Skin epidermis (tissue), 12 donors: Measurements from ENCODE around the gene POLR2J2.
A peak's percentile ranks its signal among the peaks of the same experiment; 100 is the strongest.
"Not testable (repeated sequence)": the region's sequence is repeated elsewhere in the genome, so short reads cannot be mapped to it uniquely, and the experiment has no call there.

Experiments
- H3K27ac ChIP-seq, 21 experiments: fragments of 200-600 bp; sonication (generic) in 11 of 21; one replicate each; pipeline ENCODE4 v1.5.0; 2020; ENCODE audit warnings: mild to moderate bottlenecking in 3 of 21, inconsistent platforms in 2 of 21, moderate library complexity in 2 of 21
- H3K4me3 ChIP-seq, 7 experiments: fragments of 200-600 bp; sonication (generic) in 2 of 7; one replicate each; pipeline ENCODE4 v1.5.0; 2020; ENCODE audit warnings: inconsistent platforms in 2 of 7, mild to moderate bottlenecking in 2 of 7, moderate library complexity in 1 of 7

Gene POLR2J2

GRCh38 chr7:102675545-102675944 is 4.1 kb upstream of the POLR2J2 start:
- not testable (repeated sequence) for H3K27ac ChIP-seq, H3K4me3 ChIP-seq

GRCh38 chr7:102673447-102674067 is 2.1 kb upstream of the POLR2J2 start:
- not testable (repeated sequence) for H3K27ac ChIP-seq

GRCh38 chr7:102671956-102672307 is 469 bp upstream of the POLR2J2 start:
- H3K27ac ChIP-seq, H3K4me3 ChIP-seq: not testable (repeated sequence)

More at GRCh38 chr7:102673447-102674067, 2.1 kb upstream of the POLR2J2 start:
- not testable (repeated sequence) for H3K4me3 ChIP-seq

- H3K27ac ChIP-seq, H3K4me3 ChIP-seq: not testable (repeated sequence)
Measured at GRCh38 chr7:102667523-102667922, 3.9 kb downstream of the POLR2J2 start.

- H3K27ac ChIP-seq, H3K4me3 ChIP-seq: not testable (repeated sequence)
Measured at GRCh38 chr7:102666850-102667249, 4.6 kb downstream of the POLR2J2 start.

GRCh38 chr7:102664765-102665164 is 6.7 kb downstream of the POLR2J2 start:
- H3K27ac ChIP-seq, H3K4me3 ChIP-seq: not testable (repeated sequence)

GRCh38 chr7:102649924-102650323 is 21.5 kb downstream of the POLR2J2 start, which contains the start of gene SPDYE2B:
Gene SPDYE2B (plus strand): TSS chr7:102650319. CDS start chr7:102652349, 2,030 bp downstream.
- H3K4me3 ChIP-seq, H3K27ac ChIP-seq: not testable (repeated sequence)

GRCh38 chr7:102647813-102648212 is 23.6 kb downstream of the POLR2J2 start:
- H3K4me3 ChIP-seq, H3K27ac ChIP-seq: not testable (repeated sequence)

- not testable (repeated sequence) for H3K4me3 ChIP-seq, H3K27ac ChIP-seq
Measured at GRCh38 chr7:102643404-102643803, 28.1 kb downstream of the POLR2J2 start.

GRCh38 chr7:102642691-102643090 is 28.8 kb downstream of the POLR2J2 start, which contains the start of gene UPK3BL1:
Gene UPK3BL1 (minus strand): TSS chr7:102642791. CDS start chr7:102642741, 50 bp downstream.
- H3K4me3 ChIP-seq, H3K27ac ChIP-seq: not testable (repeated sequence)

- H3K4me3 ChIP-seq, H3K27ac ChIP-seq: not testable (repeated sequence)
Measured at GRCh38 chr7:102638848-102639247, 32.6 kb downstream of the POLR2J2 start.

- H3K27ac ChIP-seq, H3K4me3 ChIP-seq: not testable (repeated sequence)
Measured at GRCh38 chr7:102636956-102637355, 34.5 kb downstream of the POLR2J2 start.

GRCh38 chr7:102635354-102635753 is 36.1 kb downstream of the POLR2J2 start:
- not testable (repeated sequence) for H3K27ac ChIP-seq, H3K4me3 ChIP-seq

- not testable (repeated sequence) for H3K27ac ChIP-seq
Measured at GRCh38 chr7:102634299-102634698, 37.2 kb downstream of the POLR2J2 start.

GRCh38 chr7:102630622-102631021 is 40.8 kb downstream of the POLR2J2 start:
- H3K27ac ChIP-seq, H3K4me3 ChIP-seq: not testable (repeated sequence)

More at GRCh38 chr7:102634299-102634698, 37.2 kb downstream of the POLR2J2 start:
- not testable (repeated sequence) for H3K4me3 ChIP-seq

GRCh38 chr7:102627271-102627904 is 44.1 kb downstream of the POLR2J2 start:
- H3K4me3 ChIP-seq, H3K27ac ChIP-seq: not testable (repeated sequence)

GRCh38 chr7:102618122-102618521 is 53.3 kb downstream of the POLR2J2 start:
- H3K4me3 ChIP-seq, H3K27ac ChIP-seq: not testable (repeated sequence)

- Histone ChIP-seq H3K27ac (peak within 1 kb of the TSS in 1 of 21 experiments; percentile 51), H3K4me3 (peak within 1 kb of the TSS; percentile 27 to 46 (median 30))
Measured at GRCh38 chr7:102616507-102617125, 54.8 kb downstream of the POLR2J2 start, which contains the start of gene RASA4. Gene RASA4 (minus strand): TSS chr7:102616756. CDS start chr7:102616689, 67 bp downstream.
